T-cell (primary cell): ENCODE measurements around the gene C4orf17. TPM values are rescaled to one million over a fixed set of nuclear protein-coding genes. Genes with fewer than 3 reads are reported as not detected.

ENCODE experiments used
- ATAC-seq, 4 experiments: fragments of 200-7000 bp in 3 of 4; fragments of 150-1000 bp in 1 of 4; cut with Tn5 transposase; replicated peaks in 1 of 4; 1 replicate in 3 of 4; 2 replicates in 1 of 4; pipeline ENCODE4 v1.10.0; 2021; ENCODE audit warnings: moderate library complexity in 3 of 4, mild to moderate bottlenecking in 2 of 4, moderate number of reproducible peaks in 1 of 4
- CTCF ChIA-PET, 2 donors: fragments of 300-600 bp; sonication (Branson Sonifier 250); formaldehyde crosslinking; loops; one replicate each; lab custom pipeline; 2022; ENCODE audit warnings: antibody characterized with exemption in 2 of 2; lab: Charles Lee
- POLR2A ChIA-PET, 2 donors: fragments of 300-600 bp; sonication (Branson Sonifier 250); formaldehyde crosslinking; loops; one replicate each; lab custom pipeline; 2022; ENCODE audit warnings: antibody characterized with exemption in 2 of 2; lab: Charles Lee
- DNase-seq, 35 experiments: peaks; one replicate each; pipeline versions ENCODE4 v3.0.0 to v3.0.0-alpha.2; 2013 to 2023
- H3K27ac ChIP-seq: one replicate; pipeline ENCODE4 v1.5.1; 2013; ENCODE audit warnings: low read length
- H3K27me3 ChIP-seq, 2 experiments: replicated peaks in 1 of 2; 1 replicate in 1 of 2; 2 replicates in 1 of 2; pipeline versions ENCODE4 v1.6.1 to v1.7.0; 2013; ENCODE audit warnings: low read length in 1 of 2, mixed read lengths in 1 of 2; ENCODE audit not compliant: control insufficient read depth in 2 of 2, insufficient read depth in 2 of 2; ENCODE audit errors: extremely low read depth in 1 of 2
- H3K36me3 ChIP-seq, 2 donors: 1 replicate in 1 of 2; 2 replicates in 1 of 2; pipeline versions ENCODE4 v1.6.1 to v1.7.0; 2013; ENCODE audit warnings: low read length in 1 of 2; ENCODE audit not compliant: control insufficient read depth in 2 of 2, insufficient read depth in 1 of 2; ENCODE audit errors: extremely low read depth in 1 of 2
- H3K4me1 ChIP-seq, 2 experiments: 1 replicate in 1 of 2; 2 replicates in 1 of 2; pipeline versions ENCODE4 v1.6.1 to v1.7.0; 2013; ENCODE audit warnings: low read length in 2 of 2, mixed read lengths in 1 of 2; ENCODE audit not compliant: insufficient read depth in 2 of 2, control insufficient read depth in 1 of 2; ENCODE audit errors: extremely low read depth in 1 of 2
- H3K4me3 ChIP-seq, 2 donors: 1 replicate in 1 of 2; 2 replicates in 1 of 2; pipeline versions ENCODE4 v1.5.1 to v1.7.0; 2013; ENCODE audit warnings: mild to moderate bottlenecking in 2 of 2, low read length in 1 of 2, moderate library complexity in 1 of 2; ENCODE audit not compliant: control insufficient read depth in 1 of 2; ENCODE audit errors: extremely low read depth in 1 of 2
- H3K9me3 ChIP-seq: 2 replicates; pipeline ENCODE4 v1.7.0; 2013
- H3K27ac Mint-ChIP-seq, 2 donors: one replicate each; pipeline ENCODE4 v1.8.0; 2020 to 2021; ENCODE audit warnings: mild to moderate bottlenecking in 2 of 2, mixed read lengths in 2 of 2
- H3K27me3 Mint-ChIP-seq, 2 donors: one replicate each; pipeline ENCODE4 v1.8.0; 2021 to 2022; ENCODE audit warnings: mixed read lengths in 2 of 2
- H3K36me3 Mint-ChIP-seq: one replicate; pipeline ENCODE4 v1.8.0; 2021; ENCODE audit warnings: mixed read lengths
- H3K4me1 Mint-ChIP-seq, 3 donors: one replicate each; pipeline ENCODE4 v1.8.0; 2020 to 2022; ENCODE audit warnings: mixed read lengths in 3 of 3, mild to moderate bottlenecking in 1 of 3
- H3K4me3 Mint-ChIP-seq, 3 donors: one replicate each; pipeline ENCODE4 v1.8.0; 2020 to 2022; ENCODE audit warnings: mild to moderate bottlenecking in 3 of 3, mixed read lengths in 3 of 3, moderate library complexity in 3 of 3
- H3K9me3 Mint-ChIP-seq, 3 donors: one replicate each; pipeline ENCODE4 v1.8.0; 2020 to 2022; ENCODE audit warnings: mixed read lengths in 3 of 3
- WGBS: methylation state at CpG from one replicate; pipeline ENCODE4 v1.1.5; 2013; ENCODE audit warnings: missing lambda C conversion rate; ENCODE audit not compliant: insufficient coverage; 5-methylcytosine and 5-hydroxymethylcytosine counted together
- total RNA-seq, 35 experiments: library from RNA in 6 of 35; stranded (reverse) in 6 of 35; fragments of 120-200 nt in 1 of 35; gene quantifications; one replicate each; pipeline versions ENCODE4 v1.2.1 to v1.2.4 and lab custom pipeline; 2013 to 2026

Gene C4orf17
- total RNA-seq, 5 donors from 2014 or later (not counting 1 experiment from before 2014, with no cell fraction given): not detected

- Histone ChIP-seq H3K4me3 (no peak overlapping the region), H3K4me1 (no peaks in the 10 kb centered on the region), H3K27ac (no peak overlapping the region), H3K27me3 (peaks cover 0 to 8% of the 10 kb centered on the region in 2 experiments), H3K9me3 (no peaks in the 10 kb centered on the region), H3K36me3 (no peaks in the 10 kb centered on the region)
- Mint-ChIP-seq H3K4me3 (no peak overlapping the region), H3K4me1 (no peaks in the 10 kb centered on the region), H3K36me3 (no peaks in the 10 kb centered on the region), H3K27me3 (peaks cover 35 to 41% of the 10 kb centered on the region in 2 donors), H3K27ac (no peak overlapping the region), H3K9me3 (no peaks in the 10 kb centered on the region)
- ChIA-PET POLR2A (interaction anchor here (0.7 kb wide), 2 partner anchors 377 to 1740 kb away, joined by 3 read pairs; partner anchors contain the start of gene H2AZ1 (in 1 of the 2)), CTCF (interaction anchor here in 1 of 2 donors (1.0 kb wide), 1 partner anchor 376 kb away, joined by 3 read pairs; no protein-coding TSS in a partner anchor)
- ATAC-seq: no peak
- no peak for DNase-seq
- 100% methylated on average over 3 of the region's 6 CpGs for WGBS
Observed at GRCh38 chr4:99572527-99573240, 61.9 kb downstream of the C4orf17 start.

GRCh38 chr4:99573735-99574368 lies 63.0 kb downstream of the C4orf17 start:
- Histone ChIP-seq H3K4me3 (no peak overlapping the region), H3K27ac (no peak overlapping the region), H3K4me1 (no peaks in the 10 kb centered on the region), H3K36me3 (no peaks in the 10 kb centered on the region), H3K27me3 (peaks cover 0 to 6% of the 10 kb centered on the region in 2 experiments), H3K9me3 (no peaks in the 10 kb centered on the region)
- Mint-ChIP-seq H3K36me3 (no peaks in the 10 kb centered on the region), H3K4me1 (no peaks in the 10 kb centered on the region), H3K27me3 (peaks cover 27 to 33% of the 10 kb centered on the region in 2 donors), H3K27ac (no peak overlapping the region), H3K4me3 (no peak overlapping the region), H3K9me3 (no peaks in the 10 kb centered on the region)
- ChIA-PET CTCF (no interaction called here), POLR2A (no interaction called here)
- DNase-seq (no peak), ATAC-seq (no peak)
- WGBS: no CpG with 5 or more reads among the region's 1 CpG

- Mint-ChIP-seq H3K4me3 (no peak within 1 kb of the TSS), H3K36me3 (no peaks in the 10 kb centered on the region), H3K4me1 (no peaks in the 10 kb centered on the region), H3K9me3 (no peaks in the 10 kb centered on the region), H3K27ac (no peak within 1 kb of the TSS), H3K27me3 (peaks cover 31 to 32% of the 10 kb centered on the region in 2 donors)
- ChIA-PET CTCF (no interaction called here), POLR2A (no interaction called here)
- Histone ChIP-seq H3K9me3 (no peaks in the 10 kb centered on the region), H3K4me1 (no peaks in the 10 kb centered on the region), H3K36me3 (no peaks in the 10 kb centered on the region), H3K4me3 (no peak within 1 kb of the TSS), H3K27me3 (peaks cover 0 to 6% of the 10 kb centered on the region in 2 experiments), H3K27ac (no peak within 1 kb of the TSS)
- no CpG with 5 or more reads among the region's 3 CpGs for WGBS
- DNase-seq: no peak
- no peak for ATAC-seq
Observed at GRCh38 chr4:99574530-99575324, 63.9 kb downstream of the C4orf17 start, which contains the start of gene MTTP. MTTP (plus strand) TSS chr4:99574824; CDS start chr4:99574910, 86 bp downstream.

GRCh38 chr4:99578714-99579113 lies 67.9 kb downstream of the C4orf17 start:
- Mint-ChIP-seq H3K4me3 (no peak overlapping the region), H3K9me3 (no peaks in the 10 kb centered on the region), H3K27me3 (peaks cover 23 to 31% of the 10 kb centered on the region in 2 donors), H3K36me3 (no peaks in the 10 kb centered on the region), H3K27ac (no peak overlapping the region), H3K4me1 (no peaks in the 10 kb centered on the region)
- H3K27me3 ChIP-seq: no peaks in the 10 kb centered on the region
- H3K36me3 ChIP-seq: no peaks in the 10 kb centered on the region
- no peaks in the 10 kb centered on the region for H3K4me1 ChIP-seq
- H3K27ac ChIP-seq: no peak overlapping the region
- no peak for DNase-seq
- no peaks in the 10 kb centered on the region for H3K9me3 ChIP-seq
- no peak overlapping the region for H3K4me3 ChIP-seq
- ATAC-seq: no peak
- WGBS: no CpG with 5 or more reads among the region's 2 CpGs
- ChIA-PET POLR2A (no interaction called here), CTCF (no interaction called here)

- WGBS: no CpG with 5 or more reads among the region's 1 CpG
- no peak overlapping the region for H3K4me3 ChIP-seq
- Mint-ChIP-seq H3K27me3 (peaks cover 6 to 22% of the 10 kb centered on the region in 2 donors), H3K4me1 (no peaks in the 10 kb centered on the region), H3K27ac (no peak overlapping the region), H3K36me3 (no peaks in the 10 kb centered on the region), H3K9me3 (no peaks in the 10 kb centered on the region), H3K4me3 (no peak overlapping the region)
- ChIA-PET POLR2A (no interaction called here), CTCF (no interaction called here)
- H3K9me3 ChIP-seq: no peaks in the 10 kb centered on the region
- no peak overlapping the region for H3K27ac ChIP-seq
- H3K4me1 ChIP-seq: no peaks in the 10 kb centered on the region
- H3K27me3 ChIP-seq: no peaks in the 10 kb centered on the region
- H3K36me3 ChIP-seq: no peaks in the 10 kb centered on the region
- ATAC-seq (no peak), DNase-seq (no peak)
Observed at GRCh38 chr4:99585516-99585915, 74.7 kb downstream of the C4orf17 start.

GRCh38 chr4:99586322-99586721 lies 75.5 kb downstream of the C4orf17 start:
- H3K9me3 ChIP-seq: no peaks in the 10 kb centered on the region
- ChIA-PET CTCF (no interaction called here), POLR2A (no interaction called here)
- Mint-ChIP-seq H3K4me1 (no peaks in the 10 kb centered on the region), H3K9me3 (no peaks in the 10 kb centered on the region), H3K4me3 (no peak overlapping the region), H3K27me3 (peaks cover 2 to 20% of the 10 kb centered on the region in 2 donors), H3K36me3 (no peaks in the 10 kb centered on the region), H3K27ac (no peak overlapping the region)
- DNase-seq (no peak), ATAC-seq (no peak)
- no CpG with 5 or more reads among the region's 2 CpGs for WGBS
- no peaks in the 10 kb centered on the region for H3K4me1 ChIP-seq
- no peaks in the 10 kb centered on the region for H3K27me3 ChIP-seq
- no peaks in the 10 kb centered on the region for H3K36me3 ChIP-seq
- no peak overlapping the region for H3K27ac ChIP-seq
- H3K4me3 ChIP-seq: no peak overlapping the region
